ENCODE measurements around the gene OR2Z1. TPM values are rescaled to one million over a fixed set of nuclear protein-coding genes. Genes with fewer than 3 reads are reported as not detected.

The OR2Z1 gene
- total RNA-seq, 1 donor from 2014 or later = not detected

- Histone ChIP-seq H3K4me3 (no peak overlapping the region), H3K9me3 (no peaks in the 10 kb centered on the region), H3K27ac (no peak overlapping the region), H3K27me3 (no peaks in the 10 kb centered on the region), H3K36me3 (no peaks in the 10 kb centered on the region), H3K4me1 (no peaks in the 10 kb centered on the region)
- TF ChIP-seq POLR2A (IDR thresholded peaks at IDR 0.05) (no peak), CTCF (IDR thresholded peaks at IDR 0.05) (no peak), POLR2AphosphoS5 (IDR thresholded peaks at IDR 0.05; ENCODE audit: insufficient read depth in 1 of 2, low read depth in 1 of 2) (no peak)
- intact Hi-C loops (cut with DNase I) = no loop called here
- DNase-seq (ENCODE audit: extremely low spot score in 2 of 2) = no peak
These were observed 39.9 kb upstream of the OR2Z1 start for GRCh38 chr19:8681345-8682029.

- no peak for TF ChIP-seq CTCF (IDR thresholded peaks at IDR 0.05)
- no peak for TF ChIP-seq POLR2AphosphoS5 (IDR thresholded peaks at IDR 0.05; ENCODE audit: insufficient read depth in 1 of 2, low read depth in 1 of 2)
- TF ChIP-seq POLR2A (IDR thresholded peaks at IDR 0.05) = no peak
- intact Hi-C loops (cut with DNase I) = no loop called here
- Histone ChIP-seq H3K4me3 (no peak overlapping the region), H3K36me3 (no peaks in the 10 kb centered on the region), H3K27ac (no peak overlapping the region), H3K4me1 (no peaks in the 10 kb centered on the region), H3K9me3 (no peaks in the 10 kb centered on the region), H3K27me3 (no peaks in the 10 kb centered on the region)
- no peak for DNase-seq (ENCODE audit: extremely low spot score in 2 of 2)
These were observed 39.0 kb upstream of the OR2Z1 start for GRCh38 chr19:8682472-8682871.

GRCh38 chr19:8682931-8683330 is 38.5 kb upstream of the OR2Z1 start:
- Histone ChIP-seq H3K27me3 (no peaks in the 10 kb centered on the region), H3K4me3 (no peak overlapping the region), H3K9me3 (no peaks in the 10 kb centered on the region), H3K4me1 (no peaks in the 10 kb centered on the region), H3K27ac (no peak overlapping the region), H3K36me3 (no peaks in the 10 kb centered on the region)
- TF ChIP-seq POLR2AphosphoS5 (IDR thresholded peaks at IDR 0.05; ENCODE audit: insufficient read depth in 1 of 2, low read depth in 1 of 2) (no peak), CTCF (IDR thresholded peaks at IDR 0.05) (no peak), POLR2A (IDR thresholded peaks at IDR 0.05) (no peak)
- intact Hi-C loops (cut with DNase I) = no loop called here
- no peak for DNase-seq (ENCODE audit: extremely low spot score in 2 of 2)

GRCh38 chr19:8684001-8684902 is 37.2 kb upstream of the OR2Z1 start:
- Histone ChIP-seq H3K4me1 (no peaks in the 10 kb centered on the region), H3K27ac (no peak overlapping the region), H3K27me3 (no peaks in the 10 kb centered on the region), H3K9me3 (no peaks in the 10 kb centered on the region), H3K4me3 (no peak overlapping the region), H3K36me3 (no peaks in the 10 kb centered on the region)
- no peak for DNase-seq (ENCODE audit: extremely low spot score in 2 of 2)
- intact Hi-C loops (cut with DNase I) = no loop called here
- TF ChIP-seq CTCF (IDR thresholded peaks at IDR 0.05) (no peak), POLR2A (IDR thresholded peaks at IDR 0.05) (no peak), POLR2AphosphoS5 (IDR thresholded peaks at IDR 0.05; ENCODE audit: insufficient read depth in 1 of 2, low read depth in 1 of 2) (no peak)

- intact Hi-C loops (cut with DNase I) = no loop called here
- Histone ChIP-seq H3K27me3 (no peaks in the 10 kb centered on the region), H3K36me3 (no peaks in the 10 kb centered on the region), H3K9me3 (no peaks in the 10 kb centered on the region), H3K4me3 (no peak overlapping the region), H3K4me1 (no peaks in the 10 kb centered on the region), H3K27ac (no peak overlapping the region)
- TF ChIP-seq POLR2A (IDR thresholded peaks at IDR 0.05) = no peak
- TF ChIP-seq POLR2AphosphoS5 (IDR thresholded peaks at IDR 0.05; ENCODE audit: insufficient read depth in 1 of 2, low read depth in 1 of 2) = no peak
- DNase-seq (ENCODE audit: extremely low spot score in 2 of 2) = no peak
These were observed 34.9 kb upstream of the OR2Z1 start for GRCh38 chr19:8686549-8686948.

Measured in vagina (tissue), 2 donors.